HG03457 (cell line): Measurements from ENCODE around the gene OPN1SW.

Source experiments
- ATAC-seq: cut with Tn5 transposase; IDR thresholded peaks from one replicate; pipeline ENCODE4 v1.9.1; 2021; ENCODE audit warnings: moderate number of reproducible peaks; ENCODE audit not compliant: unreplicated experiment

The OPN1SW gene

GRCh38 chr7:128794020-128794419 is 18.4 kb upstream of the OPN1SW start:
- ATAC-seq: no peak

DNA sequence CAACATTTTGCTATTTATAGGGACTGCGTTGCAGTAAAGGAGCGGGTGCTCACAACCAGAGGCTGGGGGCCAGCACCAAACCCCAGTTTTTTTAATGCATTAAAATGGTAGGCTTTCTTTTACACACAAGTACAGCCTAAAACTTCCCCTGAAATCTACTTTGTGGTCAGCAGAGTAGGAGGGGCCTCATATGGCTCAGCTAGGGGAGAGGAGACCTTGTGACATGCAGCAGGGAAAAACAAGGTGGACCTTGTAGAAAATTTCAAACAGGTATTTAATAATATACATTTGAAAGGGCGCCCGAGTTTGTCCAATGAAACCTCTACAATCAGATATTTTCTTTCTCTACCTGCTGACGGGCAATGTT is 17.6 kb upstream of the OPN1SW start:
- no peak for ATAC-seq

DNA sequence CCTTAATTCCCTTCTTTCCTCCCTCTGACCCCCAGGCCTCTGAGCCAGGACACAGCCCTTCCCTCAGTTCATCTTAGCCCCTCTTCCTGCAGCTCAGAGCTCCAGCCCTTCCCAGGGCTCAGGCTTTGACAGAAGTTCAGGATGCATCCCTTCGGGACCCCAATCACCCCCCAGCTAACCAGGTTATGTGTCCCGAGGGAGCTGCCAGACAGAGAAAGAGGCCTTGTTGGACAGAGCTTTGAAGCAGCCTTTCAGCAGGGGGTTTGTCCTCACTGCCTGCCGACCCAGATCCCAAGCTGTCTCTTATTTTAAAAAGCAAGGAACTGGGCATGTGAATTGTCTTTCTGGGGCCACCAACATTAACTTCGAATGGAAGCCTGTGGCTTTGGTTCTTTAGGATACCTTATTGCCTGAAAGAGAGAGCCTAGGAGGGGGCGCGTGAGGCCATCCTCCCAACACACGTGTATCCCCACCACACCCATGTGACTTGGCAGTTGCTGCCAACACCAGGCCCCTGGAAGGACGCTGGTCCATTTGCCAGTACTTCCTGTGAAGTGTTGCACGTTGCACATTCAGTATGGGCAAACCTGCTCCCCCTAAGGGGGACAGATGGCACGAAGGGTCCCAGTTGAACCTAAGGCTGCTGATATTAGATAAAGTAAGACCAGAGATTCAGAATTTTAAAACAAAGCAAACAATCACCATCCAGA is 17.0 kb upstream of the OPN1SW start:
- ATAC-seq: no peak

- ATAC-seq: no peak
Measured at GRCh38 chr7:128791972-128792327, 16.4 kb upstream of the OPN1SW start.

- ATAC-seq: no peak
Measured at GRCh38 chr7:128791121-128791971, 15.8 kb upstream of the OPN1SW start, which contains the start of gene CCDC136. TSS of gene CCDC136 (plus strand) at chr7:128791968. CDS start at chr7:128792412, 444 bp downstream.

DNA sequence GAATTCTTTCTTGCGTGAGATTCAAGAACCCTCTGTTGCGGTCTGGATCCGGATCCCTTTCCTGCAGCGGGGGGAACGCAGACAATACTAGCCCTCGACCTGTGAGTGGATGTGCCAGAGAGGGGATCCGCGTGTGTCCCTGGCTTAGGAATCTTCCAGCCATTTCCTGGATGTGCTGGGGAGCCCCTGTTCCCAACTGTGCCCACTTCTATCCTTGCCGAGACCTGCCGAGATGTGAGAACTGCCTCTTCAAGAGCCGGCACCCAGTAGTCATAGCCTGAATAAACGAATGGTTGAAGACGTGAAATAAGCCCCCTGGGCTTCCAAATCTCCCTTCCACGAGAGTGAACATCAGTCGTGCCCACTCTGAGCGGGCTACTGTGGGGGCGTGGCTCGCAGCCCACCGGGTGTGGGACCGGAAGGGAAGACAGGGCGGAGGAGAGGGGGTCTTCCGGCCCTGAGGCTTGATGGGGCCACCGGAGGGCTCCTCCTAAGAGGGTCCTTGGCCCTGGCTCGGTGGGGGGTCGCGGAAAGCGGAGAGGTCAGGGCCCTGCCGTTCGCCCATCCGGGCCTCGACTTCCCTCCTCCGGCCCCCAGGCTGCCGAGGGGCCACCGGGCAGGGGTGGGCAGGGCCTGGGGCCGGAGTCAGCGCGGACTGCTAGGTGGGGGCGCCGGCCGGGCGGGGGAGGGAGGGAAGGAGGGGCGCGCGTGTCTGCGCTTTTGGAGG is 14.9 kb upstream of the OPN1SW start:
- no peak for ATAC-seq

- ATAC-seq: no peak
Measured at GRCh38 chr7:128788446-128789412, 13.1 kb upstream of the OPN1SW start.

- ATAC-seq: no peak
Measured at GRCh38 chr7:128785738-128786137, 10.1 kb upstream of the OPN1SW start.

- no peak for ATAC-seq
Measured at GRCh38 chr7:128783143-128783861, 7.7 kb upstream of the OPN1SW start.

GRCh38 chr7:128781851-128782250 is 6.3 kb upstream of the OPN1SW start:
- ATAC-seq: no peak

GRCh38 chr7:128781126-128781525 is 5.5 kb upstream of the OPN1SW start:
- ATAC-seq: no peak

GRCh38 chr7:128778946-128779345 is 3.4 kb upstream of the OPN1SW start:
- no peak for ATAC-seq

GRCh38 chr7:128777156-128778123 is 1.8 kb upstream of the OPN1SW start:
- no peak for ATAC-seq

DNA sequence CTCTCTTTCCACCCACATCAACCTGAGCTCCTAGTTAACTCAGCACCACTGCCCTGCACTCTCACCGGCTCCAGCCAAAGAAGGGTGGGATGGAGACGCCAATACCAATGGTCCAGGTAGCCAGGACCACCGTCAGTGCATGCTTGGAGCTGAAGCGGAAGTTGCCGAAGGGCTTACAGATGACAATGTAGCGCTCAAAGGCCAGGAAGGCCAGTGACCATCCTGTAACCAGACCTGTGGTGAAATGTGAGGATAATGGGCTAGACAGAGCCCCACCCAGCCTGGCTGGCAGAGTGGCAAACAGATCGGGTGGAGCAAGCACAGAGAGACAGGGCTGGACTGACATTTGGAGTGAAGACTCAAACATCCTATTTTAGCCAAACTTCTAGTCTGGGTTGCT is 673 bp downstream of the OPN1SW start:
- no peak for ATAC-seq

DNA sequence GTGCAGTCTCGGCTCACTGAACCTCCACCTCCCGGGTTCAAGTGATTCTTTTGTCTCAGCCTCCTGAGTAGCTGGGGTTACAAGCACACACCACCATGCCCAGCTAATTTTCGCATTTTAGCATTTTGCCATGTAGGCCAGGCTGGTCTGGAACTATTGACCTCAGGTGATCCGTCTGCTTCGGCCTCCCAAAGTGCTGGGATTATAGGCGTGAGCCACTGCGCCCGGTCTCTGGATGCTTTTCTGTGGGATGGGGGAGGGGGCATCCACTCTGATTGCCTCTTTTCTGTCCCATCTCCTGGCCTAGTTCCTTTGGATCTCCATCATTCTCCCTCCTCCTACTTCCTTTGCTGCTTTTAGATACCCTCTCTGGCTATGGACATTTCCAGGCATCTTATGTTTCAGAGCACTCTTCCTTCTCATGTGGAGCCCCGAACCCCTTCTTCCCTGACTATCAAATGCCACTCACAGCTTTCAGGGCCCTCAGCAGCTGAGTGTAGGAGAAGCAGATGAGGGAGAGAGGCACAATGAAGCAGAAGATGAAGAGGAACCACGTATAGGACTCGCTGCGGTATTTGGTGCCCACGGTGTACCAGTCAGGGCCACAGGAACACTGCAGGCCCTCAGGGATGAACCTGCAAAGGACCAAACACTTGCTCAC is 1.4 kb downstream of the OPN1SW start:
- no peak for ATAC-seq

- no peak for ATAC-seq
Measured at GRCh38 chr7:128773604-128774003, 2.0 kb downstream of the OPN1SW start.

DNA sequence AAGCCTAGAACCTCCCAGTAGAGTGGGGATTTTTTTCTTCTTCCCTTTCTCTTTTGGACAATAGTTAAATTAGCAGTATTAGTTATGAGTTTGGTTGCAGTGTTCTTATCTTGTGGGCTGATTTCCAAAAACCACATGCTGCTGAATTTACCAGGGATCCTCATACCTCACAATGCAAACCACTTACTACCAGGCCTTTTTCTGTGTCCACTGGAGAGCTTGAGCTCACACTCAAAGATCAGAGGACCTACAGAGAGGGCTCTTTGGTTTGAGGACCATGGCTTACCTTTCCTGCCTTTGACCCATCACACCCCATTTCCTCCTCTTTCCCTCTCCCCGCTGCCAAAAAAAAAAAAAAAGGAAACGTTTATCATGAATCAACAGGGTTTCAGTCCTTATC is 5.4 kb downstream of the OPN1SW start:
- ATAC-seq: no peak

DNA sequence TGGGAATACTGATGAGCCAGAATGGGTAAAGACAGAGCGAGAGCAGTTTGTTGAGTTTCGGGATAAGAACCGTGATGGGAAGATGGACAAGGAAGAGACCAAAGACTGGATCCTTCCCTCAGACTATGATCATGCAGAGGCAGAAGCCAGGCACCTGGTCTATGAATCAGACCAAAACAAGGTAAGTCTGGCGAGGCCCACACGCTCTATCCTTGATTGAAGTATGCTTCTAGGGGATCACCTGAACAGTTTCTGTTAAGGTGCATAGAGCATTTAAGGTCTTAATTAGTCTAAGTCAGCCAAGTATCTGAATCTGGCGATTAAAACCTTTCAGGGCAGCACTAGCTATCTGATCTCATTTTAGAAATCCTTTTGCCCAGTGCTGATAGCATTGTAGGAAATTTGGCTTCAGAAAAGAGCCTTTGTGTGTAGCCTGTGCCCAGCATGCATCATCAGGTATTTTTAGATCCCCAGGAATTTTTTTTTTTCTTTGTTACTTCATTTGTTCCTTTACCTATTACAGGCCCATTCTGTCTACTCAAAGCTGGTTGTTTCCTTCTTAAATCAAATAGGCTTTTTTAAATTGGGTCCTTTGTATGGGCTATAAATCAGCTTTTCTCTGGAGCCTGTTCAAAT is 8.0 kb downstream of the OPN1SW start:
- no peak for ATAC-seq
